HuH-7.5 (cell line): ENCODE results near the gene LIN7C.

ENCODE experiments used
- DNase-seq: peaks from one replicate; pipeline ENCODE4 v3.0.0; 2011; ENCODE audit warnings: low spot score

Gene LIN7C

GRCh38 chr11:27447288-27448183 lies 59.0 kb downstream of the LIN7C start:
- DNase-seq = no peak

GRCh38 chr11:27445625-27446024 lies 60.9 kb downstream of the LIN7C start:
- DNase-seq = no peak

- no peak for DNase-seq
Measured at GRCh38 chr11:27444801-27445215, 61.8 kb downstream of the LIN7C start.
